ENCODE data around the gene SLC41A3.

DNA sequence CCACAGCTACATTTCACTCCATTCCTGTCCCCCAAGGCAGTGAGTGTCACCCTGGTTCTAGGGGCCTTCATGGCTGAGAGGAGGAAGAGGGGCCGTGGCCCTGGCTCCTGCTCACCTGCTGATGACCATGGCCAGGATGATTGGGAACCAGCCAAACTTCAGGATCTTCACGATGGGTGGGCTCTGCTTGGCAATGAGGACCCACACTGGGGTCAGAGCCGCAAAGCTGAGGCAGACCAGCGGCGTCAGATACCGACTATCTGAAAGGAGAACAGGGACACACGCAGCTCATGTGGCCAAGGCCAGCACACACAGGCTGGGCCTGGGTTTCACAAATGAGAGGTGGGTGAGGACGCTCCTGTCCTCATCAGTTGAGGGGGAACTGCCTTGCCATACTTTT, 67.3 kb downstream of the SLC41A3 start:
- TF ChIP-seq, protein P1, sequence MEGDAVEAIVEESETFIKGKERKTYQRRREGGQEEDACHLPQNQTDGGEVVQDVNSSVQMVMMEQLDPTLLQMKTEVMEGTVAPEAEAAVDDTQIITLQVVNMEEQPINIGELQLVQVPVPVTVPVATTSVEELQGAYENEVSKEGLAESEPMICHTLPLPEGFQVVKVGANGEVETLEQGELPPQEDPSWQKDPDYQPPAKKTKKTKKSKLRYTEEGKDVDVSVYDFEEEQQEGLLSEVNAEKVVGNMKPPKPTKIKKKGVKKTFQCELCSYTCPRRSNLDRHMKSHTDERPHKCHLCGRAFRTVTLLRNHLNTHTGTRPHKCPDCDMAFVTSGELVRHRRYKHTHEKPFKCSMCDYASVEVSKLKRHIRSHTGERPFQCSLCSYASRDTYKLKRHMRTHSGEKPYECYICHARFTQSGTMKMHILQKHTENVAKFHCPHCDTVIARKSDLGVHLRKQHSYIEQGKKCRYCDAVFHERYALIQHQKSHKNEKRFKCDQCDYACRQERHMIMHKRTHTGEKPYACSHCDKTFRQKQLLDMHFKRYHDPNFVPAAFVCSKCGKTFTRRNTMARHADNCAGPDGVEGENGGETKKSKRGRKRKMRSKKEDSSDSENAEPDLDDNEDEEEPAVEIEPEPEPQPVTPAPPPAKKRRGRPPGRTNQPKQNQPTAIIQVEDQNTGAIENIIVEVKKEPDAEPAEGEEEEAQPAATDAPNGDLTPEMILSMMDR (IDR thresholded peaks at IDR 0.05 in 2 of 3, conservative IDR thresholded peaks at IDR 0.05 in 1 of 3; ENCODE audit: control insufficient read depth in 2 of 3, extremely low read depth in 1 of 3, insufficient read depth in 1 of 3, low read depth in 3 of 3, low read length in 3 of 3) = no peak
- TF ChIP-seq, protein P2, sequence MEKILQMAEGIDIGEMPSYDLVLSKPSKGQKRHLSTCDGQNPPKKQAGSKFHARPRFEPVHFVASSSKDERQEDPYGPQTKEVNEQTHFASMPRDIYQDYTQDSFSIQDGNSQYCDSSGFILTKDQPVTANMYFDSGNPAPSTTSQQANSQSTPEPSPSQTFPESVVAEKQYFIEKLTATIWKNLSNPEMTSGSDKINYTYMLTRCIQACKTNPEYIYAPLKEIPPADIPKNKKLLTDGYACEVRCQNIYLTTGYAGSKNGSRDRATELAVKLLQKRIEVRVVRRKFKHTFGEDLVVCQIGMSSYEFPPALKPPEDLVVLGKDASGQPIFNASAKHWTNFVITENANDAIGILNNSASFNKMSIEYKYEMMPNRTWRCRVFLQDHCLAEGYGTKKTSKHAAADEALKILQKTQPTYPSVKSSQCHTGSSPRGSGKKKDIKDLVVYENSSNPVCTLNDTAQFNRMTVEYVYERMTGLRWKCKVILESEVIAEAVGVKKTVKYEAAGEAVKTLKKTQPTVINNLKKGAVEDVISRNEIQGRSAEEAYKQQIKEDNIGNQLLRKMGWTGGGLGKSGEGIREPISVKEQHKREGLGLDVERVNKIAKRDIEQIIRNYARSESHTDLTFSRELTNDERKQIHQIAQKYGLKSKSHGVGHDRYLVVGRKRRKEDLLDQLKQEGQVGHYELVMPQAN (conservative IDR thresholded peaks at IDR 0.05) = no peak
